ENCODE results near the gene STK32C.

STK32C gene

GRCh38 chr10:132263866-132264265 is 43.9 kb downstream of the STK32C start:
- DNase-seq (ENCODE audit: insufficient read length, low spot score) (no peak), FAIRE-seq (no peak)
- TF ChIP-seq TAF1 (IDR thresholded peaks at IDR 0.05; ENCODE audit: low read depth, low read length) (no peak), PAX5 (IDR thresholded peaks at IDR 0.05; ENCODE audit: insufficient read depth, low read length, severe bottlenecking) (no peak), POU2F2 (IDR thresholded peaks at IDR 0.05; ENCODE audit: low read depth, low read length) (no peak), POLR2A (IDR thresholded peaks at IDR 0.05; ENCODE audit: low read depth, low read length) (no peak), POLR2AphosphoS5 (IDR thresholded peaks at IDR 0.05; ENCODE audit: low read depth, low read length) (no peak)

GRCh38 chr10:132259702-132260482 is 47.9 kb downstream of the STK32C start:
- TF ChIP-seq PAX5 (IDR thresholded peaks at IDR 0.05; ENCODE audit: insufficient read depth, low read length, severe bottlenecking): no peak
- no peak for TF ChIP-seq SPI1 (IDR thresholded peaks at IDR 0.05; ENCODE audit: low read depth, low read length)
- no peak for TF ChIP-seq POU2F2 (IDR thresholded peaks at IDR 0.05; ENCODE audit: low read depth, low read length)
- no peak for TF ChIP-seq TAF1 (IDR thresholded peaks at IDR 0.05; ENCODE audit: low read depth, low read length)
- TF ChIP-seq POLR2A (IDR thresholded peaks at IDR 0.05; ENCODE audit: low read depth, low read length): no peak
- no peak for TF ChIP-seq POLR2AphosphoS5 (IDR thresholded peaks at IDR 0.05; ENCODE audit: low read depth, low read length)
- no peak for FAIRE-seq
- DNase-seq (ENCODE audit: insufficient read length, low spot score): no peak

GRCh38 chr10:132258423-132258822 is 49.3 kb downstream of the STK32C start:
- TF ChIP-seq TAF1 (IDR thresholded peaks at IDR 0.05; ENCODE audit: low read depth, low read length): no peak
- TF ChIP-seq PAX5 (IDR thresholded peaks at IDR 0.05; ENCODE audit: insufficient read depth, low read length, severe bottlenecking): no peak
- TF ChIP-seq POU2F2 (IDR thresholded peaks at IDR 0.05; ENCODE audit: low read depth, low read length): no peak
- TF ChIP-seq POLR2AphosphoS5 (IDR thresholded peaks at IDR 0.05; ENCODE audit: low read depth, low read length): no peak
- DNase-seq (ENCODE audit: insufficient read length, low spot score): no peak
- no peak for FAIRE-seq

GRCh38 chr10:132257907-132258306 is 49.8 kb downstream of the STK32C start:
- TF ChIP-seq TAF1 (IDR thresholded peaks at IDR 0.05; ENCODE audit: low read depth, low read length) (no peak), POLR2AphosphoS5 (IDR thresholded peaks at IDR 0.05; ENCODE audit: low read depth, low read length) (no peak), SPI1 (IDR thresholded peaks at IDR 0.05; ENCODE audit: low read depth, low read length) (no peak), POLR2A (IDR thresholded peaks at IDR 0.05; ENCODE audit: low read depth, low read length) (no peak), PAX5 (IDR thresholded peaks at IDR 0.05; ENCODE audit: insufficient read depth, low read length, severe bottlenecking) (no peak), POU2F2 (IDR thresholded peaks at IDR 0.05; ENCODE audit: low read depth, low read length) (no peak)
- FAIRE-seq: no peak
- no peak for DNase-seq (ENCODE audit: insufficient read length, low spot score)

- DNase-seq (ENCODE audit: insufficient read length, low spot score): no peak
- no peak for TF ChIP-seq TAF1 (IDR thresholded peaks at IDR 0.05; ENCODE audit: low read depth, low read length)
- TF ChIP-seq PAX5 (IDR thresholded peaks at IDR 0.05; ENCODE audit: insufficient read depth, low read length, severe bottlenecking): no peak
- TF ChIP-seq POU2F2 (IDR thresholded peaks at IDR 0.05; ENCODE audit: low read depth, low read length): no peak
- TF ChIP-seq POLR2AphosphoS5 (IDR thresholded peaks at IDR 0.05; ENCODE audit: low read depth, low read length): no peak
- no peak for TF ChIP-seq SPI1 (IDR thresholded peaks at IDR 0.05; ENCODE audit: low read depth, low read length)
- no peak for TF ChIP-seq POLR2A (IDR thresholded peaks at IDR 0.05; ENCODE audit: low read depth, low read length)
- no peak for FAIRE-seq
Observed at GRCh38 chr10:132257271-132257670, 50.5 kb downstream of the STK32C start.

- DNase-seq (ENCODE audit: insufficient read length, low spot score): no peak
- no peak for FAIRE-seq
- no peak for TF ChIP-seq TAF1 (IDR thresholded peaks at IDR 0.05; ENCODE audit: low read depth, low read length)
Observed at GRCh38 chr10:132256866-132257265, 50.9 kb downstream of the STK32C start.

GRCh38 chr10:132255489-132256344 is 52.0 kb downstream of the STK32C start:
- DNase-seq (ENCODE audit: insufficient read length, low spot score) (no peak), FAIRE-seq (no peak)
- no peak for TF ChIP-seq TAF1 (IDR thresholded peaks at IDR 0.05; ENCODE audit: low read depth, low read length)
- no peak for TF ChIP-seq POLR2AphosphoS5 (IDR thresholded peaks at IDR 0.05; ENCODE audit: low read depth, low read length)
- no peak for TF ChIP-seq POLR2A (IDR thresholded peaks at IDR 0.05; ENCODE audit: low read depth, low read length)

GRCh38 chr10:132254841-132255240 is 52.9 kb downstream of the STK32C start:
- DNase-seq (ENCODE audit: insufficient read length, low spot score) (no peak), FAIRE-seq (no peak)
- TF ChIP-seq PAX5 (IDR thresholded peaks at IDR 0.05; ENCODE audit: insufficient read depth, low read length, severe bottlenecking) (no peak), POLR2A (IDR thresholded peaks at IDR 0.05; ENCODE audit: low read depth, low read length) (no peak), POU2F2 (IDR thresholded peaks at IDR 0.05; ENCODE audit: low read depth, low read length) (no peak), SPI1 (IDR thresholded peaks at IDR 0.05; ENCODE audit: low read depth, low read length) (no peak), TAF1 (IDR thresholded peaks at IDR 0.05; ENCODE audit: low read depth, low read length) (no peak), POLR2AphosphoS5 (IDR thresholded peaks at IDR 0.05; ENCODE audit: low read depth, low read length) (no peak)

- FAIRE-seq (no peak), DNase-seq (ENCODE audit: insufficient read length, low spot score) (no peak)
- TF ChIP-seq POLR2A (IDR thresholded peaks at IDR 0.05; ENCODE audit: low read depth, low read length) (no peak), SPI1 (IDR thresholded peaks at IDR 0.05; ENCODE audit: low read depth, low read length) (no peak), POU2F2 (IDR thresholded peaks at IDR 0.05; ENCODE audit: low read depth, low read length) (no peak), POLR2AphosphoS5 (IDR thresholded peaks at IDR 0.05; ENCODE audit: low read depth, low read length) (no peak)
Observed at GRCh38 chr10:132253092-132253687, 54.6 kb downstream of the STK32C start.
